Psoas muscle (tissue), 8 donors: ENCODE data around the gene PCYOX1L. TPM values are rescaled to one million over a fixed set of nuclear protein-coding genes. Genes with fewer than 3 reads are reported as not detected.

Source experiments
- ATAC-seq, 4 donors: fragments of 200-7000 bp; cut with Tn5 transposase; one replicate each; pipeline ENCODE4 v1.9.1; 2020; ENCODE audit warnings: moderate library complexity in 3 of 4, mild to moderate bottlenecking in 2 of 4
- DNase-seq, 2 donors: peaks; one replicate each; pipeline ENCODE4 v3.0.0-alpha.2; 2020
- H3K27ac ChIP-seq: fragments of 200-600 bp; one replicate; pipeline ENCODE4 v1.8.0; 2022
- H3K27me3 ChIP-seq, 3 donors: fragments of 200-600 bp in 1 of 3; one replicate each; pipeline versions ENCODE4 v1.6.1 to v1.8.0; 2013 to 2022; ENCODE audit warnings: low read length in 2 of 3, mild to moderate bottlenecking in 2 of 3, moderate library complexity in 1 of 3; ENCODE audit not compliant: insufficient read depth in 3 of 3
- H3K36me3 ChIP-seq, 2 donors: fragments of 200-600 bp in 1 of 2; one replicate each; pipeline versions ENCODE4 v1.6.1 to v1.8.0; 2013 to 2022; ENCODE audit warnings: low read depth in 1 of 2, mild to moderate bottlenecking in 1 of 2, moderate library complexity in 1 of 2; ENCODE audit not compliant: insufficient read depth in 1 of 2
- H3K4me1 ChIP-seq: fragments of 200-600 bp; one replicate; pipeline ENCODE4 v1.8.0; 2022
- H3K4me3 ChIP-seq: fragments of 200-600 bp; one replicate; pipeline ENCODE4 v1.8.0; 2022; ENCODE audit warnings: mild to moderate bottlenecking
- H3K9me3 ChIP-seq: fragments of 200-600 bp; one replicate; pipeline ENCODE4 v1.8.0; 2022
- WGBS, 3 donors: extraction: QIAGEN DNeasy Blood & Tissue Kit; methylation state at CpG; one replicate each; pipeline versions ENCODE4 v1.1.6 to v1.1.7; 2013; 5-methylcytosine and 5-hydroxymethylcytosine counted together
- intact Hi-C, 2 donors: fragments of 100-400 bp; cut with DNase I; formaldehyde crosslinking; loops; one replicate each; pipeline versions ENCODE4 v1.11.0 to v1.14.2; 2022
- polyA plus RNA-seq, 3 donors: library from polyadenylated mRNA; stranded (reverse); fragments of 200-250 nt; gene quantifications; one replicate each; pipeline ENCODE4 v1.2.3, GENCODE V29; 2013
- total RNA-seq, 4 donors: library from RNA; stranded (reverse); fragmentation: NEBNext Ultra II Directional in 2 of 4; extraction: Animal tissue kit (Norgen Biotek cat#: 25700) in 2 of 4; gene quantifications; one replicate each; pipeline versions ENCODE4 v1.2.1 to v1.2.4, GENCODE V29; 2021 to 2023
- TF ChIP-seq, protein P1 (sequence below): fragments of 200-600 bp; IDR thresholded peaks from one replicate; pipeline ENCODE4 v1.8.0; 2022; ENCODE audit warnings: antibody characterized with exemption
- donor health status: healthy with polysubstance abuse.
- donor health status: DM: no; HTN: no; CAD: no; lungs with moderate emphysema.
- donor health status: Bipolar disorder and iron deficiency.
- donor health status: healthy.
- donor health status: DM: yes; HTN: yes; CAD: no.
- donor health status: DM: no; HTN: no; CAD: no.
- donor health status: DM: no; HTN: no; CAD: no.
- donor health status: DM: yes; HTN: yes; CAD: no.

The PCYOX1L gene
- total and polyA plus RNA-seq, 7 donors, result 0.28 to 2.7 (median 0.70) TPM

DNA sequence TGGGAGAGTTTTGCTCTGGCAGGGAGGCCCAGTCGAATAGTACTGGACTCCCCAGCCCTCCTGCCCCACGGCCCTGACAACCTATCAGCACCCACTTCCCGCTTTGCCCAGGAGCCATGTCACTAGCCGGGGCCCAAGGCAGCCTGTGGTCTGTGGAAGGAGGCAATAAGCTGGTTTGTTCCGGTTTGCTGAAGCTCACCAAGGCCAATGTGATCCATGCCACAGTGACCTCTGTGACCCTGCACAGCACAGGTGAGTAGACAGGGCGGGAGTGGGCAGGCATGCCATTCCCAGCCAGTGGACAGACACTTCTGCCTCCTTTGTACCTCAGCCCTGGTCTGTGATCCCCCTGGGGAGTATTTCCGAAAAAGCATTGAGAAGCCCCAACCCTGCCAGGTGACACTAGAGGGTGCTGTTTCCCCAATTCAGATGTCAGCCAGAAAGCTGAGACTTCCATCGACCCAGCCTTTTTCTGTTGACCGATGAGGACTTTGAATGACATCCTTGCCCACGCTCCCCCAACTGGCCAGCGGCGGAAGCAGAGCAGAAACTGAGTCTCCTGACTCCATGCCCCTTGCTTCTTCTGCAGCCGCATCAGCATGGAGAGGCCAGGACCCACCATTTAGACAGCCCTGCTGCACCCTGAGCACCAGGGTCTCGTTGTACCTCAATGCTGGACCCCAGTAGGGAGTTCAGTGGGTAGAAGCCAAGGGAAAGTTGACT, 9.6 kb downstream of the PCYOX1L start:
- TF ChIP-seq, protein P1, sequence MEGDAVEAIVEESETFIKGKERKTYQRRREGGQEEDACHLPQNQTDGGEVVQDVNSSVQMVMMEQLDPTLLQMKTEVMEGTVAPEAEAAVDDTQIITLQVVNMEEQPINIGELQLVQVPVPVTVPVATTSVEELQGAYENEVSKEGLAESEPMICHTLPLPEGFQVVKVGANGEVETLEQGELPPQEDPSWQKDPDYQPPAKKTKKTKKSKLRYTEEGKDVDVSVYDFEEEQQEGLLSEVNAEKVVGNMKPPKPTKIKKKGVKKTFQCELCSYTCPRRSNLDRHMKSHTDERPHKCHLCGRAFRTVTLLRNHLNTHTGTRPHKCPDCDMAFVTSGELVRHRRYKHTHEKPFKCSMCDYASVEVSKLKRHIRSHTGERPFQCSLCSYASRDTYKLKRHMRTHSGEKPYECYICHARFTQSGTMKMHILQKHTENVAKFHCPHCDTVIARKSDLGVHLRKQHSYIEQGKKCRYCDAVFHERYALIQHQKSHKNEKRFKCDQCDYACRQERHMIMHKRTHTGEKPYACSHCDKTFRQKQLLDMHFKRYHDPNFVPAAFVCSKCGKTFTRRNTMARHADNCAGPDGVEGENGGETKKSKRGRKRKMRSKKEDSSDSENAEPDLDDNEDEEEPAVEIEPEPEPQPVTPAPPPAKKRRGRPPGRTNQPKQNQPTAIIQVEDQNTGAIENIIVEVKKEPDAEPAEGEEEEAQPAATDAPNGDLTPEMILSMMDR, result peak; percentile 61
- no peaks in the 10 kb centered on the region for H3K36me3 ChIP-seq
- H3K4me3 ChIP-seq, result no peak overlapping the region
- H3K4me1 ChIP-seq, result peaks cover 9% of the 10 kb centered on the region
- 49 to 56% (median 50%) methylated on average over 14 of the region's 14 CpGs for WGBS, 3 donors
- H3K27me3 ChIP-seq, result no peaks in the 10 kb centered on the region
- H3K9me3 ChIP-seq, result no peaks in the 10 kb centered on the region
- peak; percentile 24 to 67 (median 50) for ATAC-seq
- DNase-seq, result no peak
- no peak overlapping the region for H3K27ac ChIP-seq
- intact Hi-C loops, result loop anchor here in 1 of 2 donors (5.0 kb wide), 1 partner anchor 100 kb away; no protein-coding TSS in a partner anchor

DNA sequence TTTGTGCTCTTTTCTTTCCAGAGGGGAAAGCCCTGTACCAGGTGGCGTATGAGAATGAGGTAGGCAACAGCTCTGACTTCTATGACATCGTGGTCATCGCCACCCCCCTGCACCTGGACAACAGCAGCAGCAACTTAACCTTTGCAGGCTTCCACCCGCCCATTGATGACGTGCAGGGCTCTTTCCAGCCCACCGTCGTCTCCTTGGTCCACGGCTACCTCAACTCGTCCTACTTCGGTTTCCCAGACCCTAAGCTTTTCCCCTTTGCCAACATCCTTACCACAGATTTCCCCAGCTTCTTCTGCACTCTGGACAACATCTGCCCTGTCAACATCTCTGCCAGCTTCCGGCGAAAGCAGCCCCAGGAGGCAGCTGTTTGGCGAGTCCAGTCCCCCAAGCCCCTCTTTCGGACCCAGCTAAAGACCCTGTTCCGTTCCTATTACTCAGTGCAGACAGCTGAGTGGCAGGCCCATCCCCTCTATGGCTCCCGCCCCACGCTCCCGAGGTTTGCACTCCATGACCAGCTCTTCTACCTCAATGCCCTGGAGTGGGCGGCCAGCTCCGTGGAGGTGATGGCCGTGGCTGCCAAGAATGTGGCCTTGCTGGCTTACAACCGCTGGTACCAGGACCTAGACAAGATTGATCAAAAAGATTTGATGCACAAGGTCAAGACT, 10.3 kb downstream of the PCYOX1L start:
- H3K36me3 ChIP-seq, result no peaks in the 10 kb centered on the region
- no peaks in the 10 kb centered on the region for H3K9me3 ChIP-seq
- no peak overlapping the region for H3K27ac ChIP-seq
- no peak for ATAC-seq
- TF ChIP-seq, protein P1, result no peak
- WGBS, 3 donors, result 89 to 93% (median 90%) methylated on average over 22 of the region's 22 CpGs
- no peak for DNase-seq
- no peaks in the 10 kb centered on the region for H3K27me3 ChIP-seq
- peaks cover 9% of the 10 kb centered on the region for H3K4me1 ChIP-seq
- H3K4me3 ChIP-seq, result no peak overlapping the region
- intact Hi-C loops, result loop anchor here in 1 of 2 donors (5.0 kb wide), 1 partner anchor 101 kb away; no protein-coding TSS in a partner anchor

DNA sequence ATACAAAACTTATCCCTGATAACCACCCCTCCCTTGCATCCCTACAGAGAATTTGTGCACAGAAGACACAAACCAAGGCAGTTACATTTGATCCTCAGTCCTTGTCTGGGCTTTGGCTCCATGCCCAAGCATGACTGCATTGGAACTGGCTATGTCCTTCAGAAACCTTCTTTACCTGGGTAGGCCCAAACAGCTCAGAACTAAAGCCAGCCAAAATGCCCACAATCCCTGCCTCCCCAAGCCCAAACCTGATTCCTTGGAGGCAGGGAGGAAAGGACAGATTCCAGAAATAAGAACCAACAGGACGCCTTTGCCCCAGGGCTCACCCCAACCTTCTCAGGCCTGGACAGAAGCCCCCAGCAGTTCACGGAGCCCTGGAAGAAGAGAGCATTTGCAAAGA, 13.0 kb downstream of the PCYOX1L start:
- H3K9me3 ChIP-seq, result no peaks in the 10 kb centered on the region
- WGBS, 3 donors, result 74 to 92% (median 74%) methylated on average over 2 of the region's 2 CpGs
- H3K36me3 ChIP-seq, result no peaks in the 10 kb centered on the region
- H3K27me3 ChIP-seq, result no peaks in the 10 kb centered on the region
- peak in 2 of 4 donors; percentile 12 to 59 for ATAC-seq
- H3K4me3 ChIP-seq, result no peak overlapping the region
- no peak overlapping the region for H3K27ac ChIP-seq
- TF ChIP-seq, protein P1, result no peak
- intact Hi-C loops, result loop anchor here in 1 of 2 donors (1.0 to 2.0 kb wide), 2 partner anchors 50 to 106 kb away; no protein-coding TSS in a partner anchor
- peaks cover 9% of the 10 kb centered on the region for H3K4me1 ChIP-seq
- no peak for DNase-seq

DNA sequence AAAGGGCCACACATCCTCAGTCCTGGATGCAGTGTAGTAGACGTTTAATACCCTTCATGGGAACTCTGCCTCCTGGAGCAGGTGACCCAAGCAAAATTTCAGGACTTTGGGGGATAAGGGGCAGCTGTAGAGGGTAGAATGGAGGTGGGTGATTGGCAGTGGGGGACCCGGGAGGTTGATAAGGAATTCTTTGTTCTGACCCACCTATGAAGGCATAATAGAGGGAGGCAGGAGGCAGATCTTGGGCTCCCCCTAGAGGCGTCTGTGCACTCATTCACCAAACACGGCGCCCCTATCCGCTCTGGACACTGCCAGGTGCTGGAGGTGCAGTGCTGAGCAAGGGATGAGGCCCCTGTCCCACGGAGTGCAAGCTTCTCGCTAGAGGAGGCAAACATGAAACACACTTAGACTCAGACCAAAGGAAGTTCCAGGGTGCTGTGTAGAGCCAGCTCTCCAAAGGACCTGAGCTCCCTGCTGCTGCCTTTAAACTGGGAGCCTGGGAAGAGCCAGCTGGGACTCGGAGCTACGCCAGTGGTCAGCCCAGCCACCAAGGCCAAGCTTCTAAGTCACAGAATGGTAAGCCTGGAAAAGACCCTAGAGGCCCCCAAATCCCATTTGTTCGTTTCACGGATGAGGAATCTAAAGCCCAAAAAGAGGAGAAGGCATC, 13.6 kb downstream of the PCYOX1L start:
- no peak overlapping the region for H3K4me3 ChIP-seq
- no peaks in the 10 kb centered on the region for H3K27me3 ChIP-seq
- peak; percentile 85 to 92 (median 88) for ATAC-seq
- DNase-seq, result peak; percentile 56 to 79
- intact Hi-C loops, result loop anchor here in 1 of 2 donors (1.0 to 2.0 kb wide), 2 partner anchors 51 to 106 kb away; no protein-coding TSS in a partner anchor
- TF ChIP-seq, protein P1, result peak; percentile 74
- peak overlapping the region; percentile 21 for H3K27ac ChIP-seq
- H3K4me1 ChIP-seq, result peaks cover 9% of the 10 kb centered on the region
- 35 to 41% (median 36%) methylated on average over 12 of the region's 12 CpGs for WGBS, 3 donors
- no peaks in the 10 kb centered on the region for H3K36me3 ChIP-seq
- no peaks in the 10 kb centered on the region for H3K9me3 ChIP-seq
